Naive thymus-derived CD4-positive, alpha-beta T cell (primary cell): Measurements from ENCODE around the gene INPP5E. TPM values are rescaled to one million over a fixed set of nuclear protein-coding genes. Genes with fewer than 3 reads are reported as not detected.

ENCODE experiments used
- ATAC-seq: fragments of 150-1000 bp; cut with Tn5 transposase; 2 replicates; pipeline ENCODE4 v1.10.0; 2021; ENCODE audit warnings: mild to moderate bottlenecking, moderate library complexity
- CTCF ChIA-PET: fragments of 350-600 bp; sonication (Branson Sonifier 250); formaldehyde crosslinking; loops from one replicate; lab custom pipeline; 2021; ENCODE audit warnings: antibody characterized with exemption; lab: Charles Lee
- POLR2A ChIA-PET: fragments of 350-600 bp; sonication (Branson Sonifier 250); formaldehyde crosslinking; loops from one replicate; lab custom pipeline; 2021; ENCODE audit warnings: antibody characterized with exemption, inconsistent platforms; lab: Charles Lee
- DNase-seq, 9 donors: peaks; one replicate each; pipeline versions ENCODE4 v3.0.0 to v3.0.0-alpha.2; 2020 to 2022; ENCODE audit warnings: mixed read lengths in 1 of 9
- H3K27ac ChIP-seq: one replicate; pipeline ENCODE4 v1.7.0; 2013; ENCODE audit warnings: mild to moderate bottlenecking, low read depth, low read length, moderate library complexity
- H3K27me3 ChIP-seq, 2 donors: one replicate each; pipeline ENCODE4 v1.7.0; 2013; ENCODE audit warnings: low read length in 2 of 2, mild to moderate bottlenecking in 2 of 2, moderate library complexity in 2 of 2; ENCODE audit not compliant: control insufficient read depth in 2 of 2, insufficient read depth in 2 of 2
- H3K36me3 ChIP-seq, 3 experiments: 1 replicate in 2 of 3; 2 replicates in 1 of 3; pipeline ENCODE4 v1.7.0; 2013; ENCODE audit warnings: low read length in 3 of 3, mild to moderate bottlenecking in 3 of 3, moderate library complexity in 1 of 3; ENCODE audit not compliant: insufficient read depth in 3 of 3, control insufficient read depth in 2 of 3
- H3K4me1 ChIP-seq, 2 donors: one replicate each; pipeline ENCODE4 v1.7.0; 2013; ENCODE audit warnings: low read length in 2 of 2, mild to moderate bottlenecking in 2 of 2, moderate library complexity in 1 of 2; ENCODE audit not compliant: control insufficient read depth in 2 of 2, insufficient read depth in 2 of 2
- H3K4me3 ChIP-seq: 2 replicates; pipeline ENCODE4 v1.7.0; 2013; ENCODE audit warnings: mild to moderate bottlenecking, low read length
- H3K9me3 ChIP-seq, 3 experiments: 1 replicate in 2 of 3; 2 replicates in 1 of 3; pipeline ENCODE4 v1.7.0; 2013; ENCODE audit warnings: low read length in 3 of 3; ENCODE audit not compliant: control insufficient read depth in 2 of 3
- H3K27ac Mint-ChIP-seq, 9 donors: one replicate each; pipeline ENCODE4 v1.8.0; 2020 to 2022; ENCODE audit warnings: mixed read lengths in 9 of 9, mild to moderate bottlenecking in 8 of 9, moderate library complexity in 5 of 9, inconsistent platforms in 2 of 9
- H3K27me3 Mint-ChIP-seq, 5 donors: one replicate each; pipeline ENCODE4 v1.8.0; 2021 to 2022; ENCODE audit warnings: mixed read lengths in 5 of 5, mild to moderate bottlenecking in 1 of 5
- H3K36me3 Mint-ChIP-seq, 5 donors: one replicate each; pipeline ENCODE4 v1.8.0; 2020 to 2022; ENCODE audit warnings: mixed read lengths in 5 of 5, mild to moderate bottlenecking in 3 of 5, inconsistent platforms in 1 of 5
- H3K4me1 Mint-ChIP-seq, 7 donors: one replicate each; pipeline ENCODE4 v1.8.0; 2020 to 2022; ENCODE audit warnings: mixed read lengths in 7 of 7, mild to moderate bottlenecking in 3 of 7, inconsistent platforms in 1 of 7
- H3K4me3 Mint-ChIP-seq, 10 donors: one replicate each; pipeline ENCODE4 v1.8.0; 2020 to 2022; ENCODE audit warnings: mild to moderate bottlenecking in 10 of 10, mixed read lengths in 10 of 10, moderate library complexity in 6 of 10, inconsistent platforms in 2 of 10
- H3K9me3 Mint-ChIP-seq, 11 donors: one replicate each; pipeline ENCODE4 v1.8.0; 2020 to 2022; ENCODE audit warnings: mixed read lengths in 11 of 11, mild to moderate bottlenecking in 4 of 11, inconsistent platforms in 1 of 11, moderate library complexity in 1 of 11
- intact Hi-C, 2 donors: fragments of 100-400 bp; cut with micrococcal nuclease; formaldehyde crosslinking; loops; one replicate each; pipeline ENCODE4 v1.15.1; 2023
- polyA plus RNA-seq, 2 donors: library from polyadenylated mRNA; unstranded; fragments of 300-500 nt; fragmentation: Illumina TruSeq; gene quantifications; one replicate each; pipeline ENCODE4 v1.2.3, GENCODE V29; 2021
- total RNA-seq, 6 experiments: library from RNA in 5 of 6; stranded (reverse) in 5 of 6; gene quantifications; 1 replicate in 5 of 6; 2 replicates in 1 of 6; pipeline ENCODE4 v1.2.3 and lab custom pipeline; 2021 to 2026

Gene INPP5E
- total and polyA plus RNA-seq, 7 experiments from 2014 or later, result 2.3 to 23.8 (median 17.9) TPM

GRCh38 chr9:136387217-136387616 is 52.4 kb downstream of the INPP5E start:
- Histone ChIP-seq H3K27ac (no peak overlapping the region), H3K4me1 (peaks cover 8 to 20% of the 10 kb centered on the region in 2 donors), H3K4me3 (no peak overlapping the region), H3K9me3 (no peaks in the 10 kb centered on the region), H3K27me3 (no peaks in the 10 kb centered on the region), H3K36me3 (peaks cover 0 to 73% (median 6%) of the 10 kb centered on the region in 3 experiments)
- ChIA-PET POLR2A (interaction anchor here (1.2 kb wide), 1 partner anchor 23 kb away, joined by 4 read pairs; no protein-coding TSS in a partner anchor), CTCF (no interaction called here)
- Mint-ChIP-seq H3K27ac (no peak overlapping the region), H3K9me3 (no peaks in the 10 kb centered on the region), H3K36me3 (peaks cover 0 to 43% (median 26%) of the 10 kb centered on the region in 5 donors), H3K4me3 (no peak overlapping the region), H3K4me1 (peaks cover 8 to 22% (median 16%) of the 10 kb centered on the region in 7 donors), H3K27me3 (no peaks in the 10 kb centered on the region)
- no peak for ATAC-seq
- intact Hi-C loops, result no loop called here
- DNase-seq, result no peak

- H3K36me3 Mint-ChIP-seq, result peaks cover 0 to 34% (median 21%) of the 10 kb centered on the region in 5 donors
- H3K4me1 Mint-ChIP-seq, result peaks cover 8 to 22% (median 16%) of the 10 kb centered on the region in 7 donors
- Histone ChIP-seq H3K27me3 (no peaks in the 10 kb centered on the region), H3K27ac (no peak overlapping the region), H3K36me3 (peaks cover 0 to 73% (median 3%) of the 10 kb centered on the region in 3 experiments), H3K4me1 (peaks cover 8 to 20% of the 10 kb centered on the region in 2 donors), H3K9me3 (no peaks in the 10 kb centered on the region), H3K4me3 (no peak overlapping the region)
- ATAC-seq, result no peak
- intact Hi-C loops, result no loop called here
- H3K4me3 Mint-ChIP-seq, result peak overlapping the region in 1 of 10 donors; percentile 23
- H3K9me3 Mint-ChIP-seq, result no peaks in the 10 kb centered on the region
- POLR2A ChIA-PET, result no interaction called here
- CTCF ChIA-PET, result interaction anchor here (0.9 kb wide), 1 partner anchor 73 kb away, joined by 3 read pairs; no protein-coding TSS in a partner anchor
- H3K27me3 Mint-ChIP-seq, result no peaks in the 10 kb centered on the region
- no peak for DNase-seq
- peak overlapping the region in 2 of 9 donors; percentile 30 to 52 for H3K27ac Mint-ChIP-seq
Observed at GRCh38 chr9:136386018-136386417, 53.6 kb downstream of the INPP5E start.

GRCh38 chr9:136385015-136385414 is 54.6 kb downstream of the INPP5E start:
- H3K9me3 Mint-ChIP-seq, result no peaks in the 10 kb centered on the region
- intact Hi-C loops, result loop anchor here in 1 of 2 donors (1.0 kb wide), 2 partner anchors 15 to 22 kb away; partner anchors contain the start of genes DNLZ and SNAPC4
- peaks cover 0 to 81% (median 3%) of the 10 kb centered on the region in 3 experiments for H3K36me3 ChIP-seq
- H3K27ac Mint-ChIP-seq, result peak overlapping the region in 4 of 9 donors; percentile 6 to 64 (median 24)
- peak overlapping the region in 6 of 10 donors; percentile 8 to 63 (median 20) for H3K4me3 Mint-ChIP-seq
- POLR2A ChIA-PET, result interaction anchor here (0.7 kb wide), 1 partner anchor 60 kb away, joined by 3 read pairs; no protein-coding TSS in a partner anchor
- CTCF ChIA-PET, result no interaction called here
- H3K27me3 Mint-ChIP-seq, result no peaks in the 10 kb centered on the region
- DNase-seq, result peak in 6 of 9 donors; percentile 16 to 57 (median 40)
- peaks cover 8 to 20% of the 10 kb centered on the region in 2 donors for H3K4me1 ChIP-seq
- H3K27ac ChIP-seq, result no peak overlapping the region
- peaks cover 0 to 32% (median 20%) of the 10 kb centered on the region in 5 donors for H3K36me3 Mint-ChIP-seq
- peak; percentile 51 for ATAC-seq
- no peaks in the 10 kb centered on the region for H3K9me3 ChIP-seq
- no peak overlapping the region for H3K4me3 ChIP-seq
- no peaks in the 10 kb centered on the region for H3K27me3 ChIP-seq
- H3K4me1 Mint-ChIP-seq, result peaks cover 8 to 22% (median 16%) of the 10 kb centered on the region in 7 donors

GRCh38 chr9:136383436-136383835 is 56.2 kb downstream of the INPP5E start:
- no peak overlapping the region for H3K4me3 Mint-ChIP-seq
- ChIA-PET CTCF (no interaction called here), POLR2A (no interaction called here)
- Histone ChIP-seq H3K27ac (no peak overlapping the region), H3K36me3 (peaks cover 0 to 81% (median 2%) of the 10 kb centered on the region in 3 experiments), H3K9me3 (no peaks in the 10 kb centered on the region), H3K4me3 (no peak overlapping the region), H3K4me1 (peaks cover 8 to 20% of the 10 kb centered on the region in 2 donors), H3K27me3 (no peaks in the 10 kb centered on the region)
- ATAC-seq, result no peak
- no peak overlapping the region for H3K27ac Mint-ChIP-seq
- intact Hi-C loops, result no loop called here
- no peak for DNase-seq
- no peaks in the 10 kb centered on the region for H3K27me3 Mint-ChIP-seq
- peaks cover 0 to 26% (median 15%) of the 10 kb centered on the region in 5 donors for H3K36me3 Mint-ChIP-seq
- no peaks in the 10 kb centered on the region for H3K9me3 Mint-ChIP-seq
- H3K4me1 Mint-ChIP-seq, result peaks cover 7 to 22% (median 16%) of the 10 kb centered on the region in 7 donors

GRCh38 chr9:136381966-136382513 is 57.6 kb downstream of the INPP5E start:
- no peaks in the 10 kb centered on the region for H3K27me3 ChIP-seq

GRCh38 chr9:136381311-136381710 is 58.3 kb downstream of the INPP5E start:
- no peaks in the 10 kb centered on the region for H3K9me3 ChIP-seq
- POLR2A ChIA-PET, result interaction anchor here (1.0 kb wide), 1 partner anchor 25 kb away, joined by 3 read pairs; no protein-coding TSS in a partner anchor

More at GRCh38 chr9:136381966-136382513, 57.6 kb downstream of the INPP5E start:
- no peak overlapping the region for H3K27ac Mint-ChIP-seq
- H3K9me3 ChIP-seq, result no peaks in the 10 kb centered on the region
- H3K9me3 Mint-ChIP-seq, result no peaks in the 10 kb centered on the region
- no peak overlapping the region for H3K27ac ChIP-seq
- ATAC-seq (no peak), DNase-seq (no peak)
- peaks cover 0 to 18% (median 9%) of the 10 kb centered on the region in 5 donors for H3K36me3 Mint-ChIP-seq
- POLR2A ChIA-PET, result no interaction called here
- H3K4me3 ChIP-seq, result no peak overlapping the region
- peaks cover 0 to 76% (median 0%) of the 10 kb centered on the region in 3 experiments for H3K36me3 ChIP-seq
- CTCF ChIA-PET, result interaction anchor here (0.6 kb wide), 1 partner anchor 11 kb away, joined by 3 read pairs; no protein-coding TSS in a partner anchor
- no peaks in the 10 kb centered on the region for H3K27me3 Mint-ChIP-seq
- intact Hi-C loops, result no loop called here
- peaks cover 8 to 22% (median 16%) of the 10 kb centered on the region in 7 donors for H3K4me1 Mint-ChIP-seq
- H3K4me3 Mint-ChIP-seq, result no peak overlapping the region
- H3K4me1 ChIP-seq, result peaks cover 8 to 20% of the 10 kb centered on the region in 2 donors

More at GRCh38 chr9:136381311-136381710, 58.3 kb downstream of the INPP5E start:
- Mint-ChIP-seq H3K4me1 (peaks cover 8 to 22% (median 16%) of the 10 kb centered on the region in 7 donors), H3K36me3 (peaks cover 0 to 14% (median 9%) of the 10 kb centered on the region in 5 donors), H3K27me3 (no peaks in the 10 kb centered on the region), H3K9me3 (no peaks in the 10 kb centered on the region), H3K4me3 (no peak overlapping the region), H3K27ac (no peak overlapping the region)
- CTCF ChIA-PET, result no interaction called here
- Histone ChIP-seq H3K4me1 (peaks cover 8 to 20% of the 10 kb centered on the region in 2 donors), H3K36me3 (peaks cover 0 to 71% (median 0%) of the 10 kb centered on the region in 3 experiments), H3K4me3 (no peak overlapping the region), H3K27me3 (no peaks in the 10 kb centered on the region), H3K27ac (no peak overlapping the region)
- DNase-seq (no peak), ATAC-seq (no peak)
- intact Hi-C loops, result no loop called here
